Tibial artery (tissue), 4 donors: ENCODE data around the gene RNASE13.
"Not testable (repeated sequence)": the region's sequence is repeated elsewhere in the genome, so short reads cannot be mapped to it uniquely, and the experiment has no call there.

ENCODE experiments used
- DNase-seq, 2 donors: peaks; one replicate each; pipeline ENCODE4 v3.0.0-alpha.2; 2019
- H3K27ac ChIP-seq, 2 donors: fragments of 200-600 bp; sonication (generic) in 1 of 2; 1 replicate in 1 of 2; 2 replicates in 1 of 2; pipeline ENCODE4 v1.5.1; 2018 to 2019; ENCODE audit warnings: mild to moderate bottlenecking in 1 of 2
- H3K27me3 ChIP-seq, 2 donors: fragments of 200-600 bp; sonication (generic) in 1 of 2; one replicate each; pipeline versions ENCODE4 v1.5.1 to v1.6.0; 2016 to 2019
- H3K36me3 ChIP-seq, 3 donors: fragments of 200-600 bp; sonication (generic) in 2 of 3; one replicate each; pipeline ENCODE4 v1.5.1; 2016 to 2019; ENCODE audit warnings: mild to moderate bottlenecking in 2 of 3
- H3K4me1 ChIP-seq, 4 donors: fragments of 200-600 bp; sonication (generic) in 2 of 4; 1 replicate in 3 of 4; 2 replicates in 1 of 4; pipeline ENCODE4 v1.5.1; 2016 to 2019
- H3K4me3 ChIP-seq, 2 donors: fragments of 200-600 bp; sonication (generic) in 1 of 2; 1 replicate in 1 of 2; 2 replicates in 1 of 2; pipeline ENCODE4 v1.5.1; 2018 to 2019; ENCODE audit warnings: mild to moderate bottlenecking in 2 of 2
- H3K9me3 ChIP-seq, 3 donors: fragments of 200-600 bp; sonication (generic) in 1 of 3; one replicate each; pipeline ENCODE4 v1.5.1; 2016 to 2019
- intact Hi-C: fragments of 100-400 bp; cut with DNase I; formaldehyde crosslinking; loops from one replicate; pipeline ENCODE4 v1.15.0; 2023; ENCODE audit warnings: low total_unique reads
- TF ChIP-seq, protein P1 (sequence below), 2 experiments: fragments of 200-600 bp in 1 of 2; fragments of 450-650 bp in 1 of 2; IDR thresholded peaks; one replicate each; pipeline ENCODE4 v1.5.1; 2017 to 2019; ENCODE audit warnings: antibody characterized with exemption in 2 of 2, mild to moderate bottlenecking in 1 of 2, moderate library complexity in 1 of 2

The RNASE13 gene

DNA sequence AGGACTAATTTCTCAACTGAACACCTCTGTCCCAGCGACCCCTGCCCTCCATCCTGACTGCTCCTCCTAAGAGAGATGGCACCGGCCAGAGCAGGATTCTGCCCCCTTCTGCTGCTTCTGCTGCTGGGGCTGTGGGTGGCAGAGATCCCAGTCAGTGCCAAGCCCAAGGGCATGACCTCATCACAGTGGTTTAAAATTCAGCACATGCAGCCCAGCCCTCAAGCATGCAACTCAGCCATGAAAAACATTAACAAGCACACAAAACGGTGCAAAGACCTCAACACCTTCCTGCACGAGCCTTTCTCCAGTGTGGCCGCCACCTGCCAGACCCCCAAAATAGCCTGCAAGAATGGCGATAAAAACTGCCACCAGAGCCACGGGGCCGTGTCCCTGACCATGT, 8.3 kb upstream of the RNASE13 start:
- Histone ChIP-seq H3K4me1 (peaks cover 0 to 25% (median 19%) of the 10 kb centered on the region in 4 donors), H3K4me3 (no peak overlapping the region), H3K9me3 (no peaks in the 10 kb centered on the region), H3K27me3 (peaks cover 0 to 8% of the 10 kb centered on the region in 2 donors), H3K27ac (no peak overlapping the region), H3K36me3 (no peaks in the 10 kb centered on the region)
- intact Hi-C loops: no loop called here
- DNase-seq: no peak
- TF ChIP-seq, protein P1, sequence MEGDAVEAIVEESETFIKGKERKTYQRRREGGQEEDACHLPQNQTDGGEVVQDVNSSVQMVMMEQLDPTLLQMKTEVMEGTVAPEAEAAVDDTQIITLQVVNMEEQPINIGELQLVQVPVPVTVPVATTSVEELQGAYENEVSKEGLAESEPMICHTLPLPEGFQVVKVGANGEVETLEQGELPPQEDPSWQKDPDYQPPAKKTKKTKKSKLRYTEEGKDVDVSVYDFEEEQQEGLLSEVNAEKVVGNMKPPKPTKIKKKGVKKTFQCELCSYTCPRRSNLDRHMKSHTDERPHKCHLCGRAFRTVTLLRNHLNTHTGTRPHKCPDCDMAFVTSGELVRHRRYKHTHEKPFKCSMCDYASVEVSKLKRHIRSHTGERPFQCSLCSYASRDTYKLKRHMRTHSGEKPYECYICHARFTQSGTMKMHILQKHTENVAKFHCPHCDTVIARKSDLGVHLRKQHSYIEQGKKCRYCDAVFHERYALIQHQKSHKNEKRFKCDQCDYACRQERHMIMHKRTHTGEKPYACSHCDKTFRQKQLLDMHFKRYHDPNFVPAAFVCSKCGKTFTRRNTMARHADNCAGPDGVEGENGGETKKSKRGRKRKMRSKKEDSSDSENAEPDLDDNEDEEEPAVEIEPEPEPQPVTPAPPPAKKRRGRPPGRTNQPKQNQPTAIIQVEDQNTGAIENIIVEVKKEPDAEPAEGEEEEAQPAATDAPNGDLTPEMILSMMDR (IDR thresholded peaks at IDR 0.05): no peak

DNA sequence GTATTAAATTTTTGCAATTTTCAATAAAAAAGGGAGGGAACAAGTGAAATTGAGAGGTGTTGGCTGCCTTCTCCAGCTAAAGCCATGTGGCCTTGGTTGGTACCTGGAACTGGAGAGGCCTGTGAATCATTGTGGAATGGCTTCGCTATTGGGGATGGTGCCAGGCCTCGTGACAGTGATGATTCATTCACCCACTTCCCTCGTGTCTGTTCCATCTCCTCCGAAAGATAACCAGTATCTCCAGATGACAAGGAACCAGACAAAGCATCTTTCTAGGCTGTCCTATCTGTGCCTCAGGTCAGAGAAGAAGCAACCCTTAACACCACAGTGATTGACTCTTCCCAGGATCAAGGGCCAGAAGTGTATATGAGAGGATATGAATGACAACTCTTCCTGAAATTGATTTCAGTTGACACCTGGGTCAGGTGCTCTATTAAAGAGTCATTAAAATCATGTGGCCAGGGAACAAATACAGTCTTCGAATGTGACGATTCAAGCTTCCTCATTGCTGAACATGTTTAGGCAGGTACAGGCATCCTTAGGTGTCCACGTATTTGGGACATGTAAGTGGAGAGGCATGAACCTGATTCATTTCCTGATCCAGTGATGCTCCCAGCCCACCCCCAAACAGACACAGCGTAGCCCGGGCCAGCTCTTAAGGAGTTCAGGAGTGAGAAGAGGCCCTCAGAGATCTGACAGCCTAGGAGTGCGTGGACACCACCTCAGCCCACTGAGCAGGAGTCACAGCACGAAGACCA, 7.2 kb upstream of the RNASE13 start, which contains the start of gene RNASE7:
RNASE7 (plus strand) TSS at position 687 of the 758 bp plus-strand sequence. CDS start 631 bp downstream, outside the sequence.
- Histone ChIP-seq H3K9me3 (no peaks in the 10 kb centered on the region), H3K27me3 (peaks cover 0 to 8% of the 10 kb centered on the region in 2 donors), H3K4me3 (no peak within 1 kb of the TSS), H3K27ac (no peak within 1 kb of the TSS), H3K4me1 (peaks cover 0 to 25% (median 19%) of the 10 kb centered on the region in 4 donors), H3K36me3 (no peaks in the 10 kb centered on the region)
- TF ChIP-seq, protein P1 (IDR thresholded peaks at IDR 0.05): no peak
- intact Hi-C loops: loop anchor here (2.0 kb wide), 1 partner anchor 27 kb away; no protein-coding TSS in a partner anchor
- no peak for DNase-seq

DNA sequence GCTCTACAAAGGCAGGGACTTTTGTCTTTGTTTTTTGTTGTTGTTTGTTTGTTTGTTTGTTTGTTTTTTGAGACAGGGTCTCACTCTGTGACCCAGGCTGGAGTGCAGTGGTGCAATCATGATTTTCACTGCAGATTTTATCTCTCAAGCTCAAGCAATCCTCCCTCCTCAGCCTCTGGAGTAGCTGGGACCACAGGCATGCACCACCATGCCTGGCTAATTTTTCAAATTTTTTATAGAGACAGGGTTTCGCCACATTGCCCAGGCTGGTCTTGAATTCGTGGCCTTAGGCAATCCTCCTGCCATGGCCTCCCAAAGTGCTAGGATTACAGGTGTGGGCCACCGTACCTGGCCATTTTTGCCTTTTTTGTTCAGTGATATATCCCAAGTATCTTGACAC, 6.3 kb upstream of the RNASE13 start:
- intact Hi-C loops: loop anchor here (2.0 kb wide), 1 partner anchor 26 kb away; no protein-coding TSS in a partner anchor
- not testable (repeated sequence) for DNase-seq, H3K27ac ChIP-seq

DNA sequence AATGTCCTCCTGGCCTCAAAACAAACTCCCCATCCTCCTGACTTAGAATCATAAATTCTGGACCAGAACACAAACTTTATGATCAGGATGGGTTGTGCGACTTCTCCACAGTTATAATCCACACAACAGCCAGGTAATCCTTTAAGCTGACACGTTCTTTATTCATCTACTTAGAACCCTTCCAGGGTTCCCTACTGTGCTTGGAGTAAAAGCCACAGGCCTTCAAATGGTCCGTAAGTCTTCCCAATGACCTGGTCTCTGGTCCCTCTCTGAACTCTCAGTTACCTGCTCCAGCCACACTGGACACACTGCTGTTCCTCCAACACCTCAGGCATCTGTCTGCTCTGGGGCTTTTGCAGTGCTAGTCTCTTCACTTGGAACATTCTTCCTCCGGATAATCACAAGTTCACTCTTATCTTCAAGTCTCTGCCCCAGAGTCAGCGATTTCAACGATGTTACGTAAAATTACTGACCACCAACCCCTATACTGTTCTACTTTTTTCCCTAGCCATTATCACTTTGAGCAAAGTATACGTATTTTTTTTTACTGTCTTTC, 5.8 kb upstream of the RNASE13 start:
- H3K27ac ChIP-seq: no peak overlapping the region
- peaks cover 0 to 8% of the 10 kb centered on the region in 2 donors for H3K27me3 ChIP-seq
- H3K9me3 ChIP-seq: no peaks in the 10 kb centered on the region
- TF ChIP-seq, protein P1 (IDR thresholded peaks at IDR 0.05): no peak
- no peak overlapping the region for H3K4me3 ChIP-seq
- peaks cover 0 to 25% (median 19%) of the 10 kb centered on the region in 4 donors for H3K4me1 ChIP-seq
- DNase-seq: no peak
- H3K36me3 ChIP-seq: no peaks in the 10 kb centered on the region
- intact Hi-C loops: loop anchor here (2.0 kb wide), 1 partner anchor 26 kb away; no protein-coding TSS in a partner anchor

More for the DNA sequence above, 6.3 kb upstream of the RNASE13 start:
- H3K4me3 ChIP-seq, H3K36me3 ChIP-seq, H3K27me3 ChIP-seq, H3K9me3 ChIP-seq: not testable (repeated sequence)
- H3K4me1 ChIP-seq: peaks cover 0 to 25% (median 19%) of the 10 kb centered on the region in 4 donors

DNA sequence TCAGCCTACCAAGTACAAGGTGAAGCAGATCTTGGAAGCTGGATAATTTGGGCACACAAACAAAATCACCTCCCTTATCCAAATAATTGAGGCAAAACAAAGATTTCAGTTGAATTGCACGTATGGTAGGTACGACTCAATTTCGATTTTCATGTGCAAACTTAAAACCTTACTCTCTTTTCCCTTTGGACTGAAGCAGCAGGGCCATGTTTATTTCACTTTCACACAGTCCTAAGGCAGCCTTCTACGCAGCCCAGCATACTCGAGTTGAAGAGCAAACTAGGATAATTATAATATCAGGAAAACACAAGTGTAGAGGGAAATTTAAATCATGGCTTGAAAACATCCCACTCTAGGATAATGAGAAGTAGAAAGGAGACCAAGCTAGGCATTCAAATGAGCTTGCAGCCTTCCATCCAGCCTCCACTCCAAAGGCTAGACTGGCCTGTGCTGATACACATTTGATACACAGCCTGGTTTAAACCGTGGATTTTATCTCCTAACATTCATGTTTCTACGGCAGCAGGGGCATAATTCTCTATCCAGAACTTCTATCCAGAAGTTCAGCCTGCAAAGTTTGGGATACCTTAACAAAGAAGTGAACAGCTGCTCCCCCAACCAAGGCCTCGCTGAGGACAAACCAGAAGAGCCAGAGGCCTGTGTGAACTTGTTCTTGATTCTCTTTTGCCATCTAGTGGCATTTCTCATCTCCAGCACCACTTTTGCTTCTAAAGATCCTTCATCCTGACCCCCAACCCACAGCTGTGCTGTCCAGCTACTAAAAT, 5.2 kb upstream of the RNASE13 start:
- peaks cover 0 to 25% (median 19%) of the 10 kb centered on the region in 4 donors for H3K4me1 ChIP-seq
- DNase-seq: no peak
- no peaks in the 10 kb centered on the region for H3K9me3 ChIP-seq
- intact Hi-C loops: loop anchor here (2.0 kb wide), 1 partner anchor 25 kb away; no protein-coding TSS in a partner anchor
- H3K27ac ChIP-seq: peak overlapping the region; percentile 69 to 75
- H3K27me3 ChIP-seq: peaks cover 0 to 8% of the 10 kb centered on the region in 2 donors
- H3K4me3 ChIP-seq: no peak overlapping the region
- no peaks in the 10 kb centered on the region for H3K36me3 ChIP-seq
- TF ChIP-seq, protein P1 (IDR thresholded peaks at IDR 0.05): peak; percentile 71 to 77
